NCI-H748 (cell line): ENCODE measurements around the gene NAALADL2.
"Not testable (repeated sequence)": the region's sequence is repeated elsewhere in the genome, so short reads cannot be mapped to it uniquely, and the experiment has no call there.

Source experiments
- DNase-seq: peaks from one replicate; lab custom pipeline; 2025; ENCODE audit not compliant: unreplicated experiment; lab: John Stamatoyannopoulos, UW

NAALADL2 gene

GRCh38 chr3:175528693-175529092, 669.6 kb downstream of the NAALADL2 start:
- not testable (repeated sequence) for DNase-seq

GRCh38 chr3:175535351-175535750, 676.2 kb downstream of the NAALADL2 start:
- DNase-seq, result no peak

GRCh38 chr3:175546115-175546514, 687.0 kb downstream of the NAALADL2 start:
- no peak for DNase-seq

GRCh38 chr3:175552929-175553328, 693.8 kb downstream of the NAALADL2 start:
- DNase-seq, result no peak

- no peak for DNase-seq
Observed at GRCh38 chr3:175554801-175555200, 695.7 kb downstream of the NAALADL2 start.

GRCh38 chr3:175558261-175558660, 699.1 kb downstream of the NAALADL2 start:
- DNase-seq, result no peak

GRCh38 chr3:175564363-175564762, 705.2 kb downstream of the NAALADL2 start:
- DNase-seq, result no peak

- no peak for DNase-seq
Observed at GRCh38 chr3:175571096-175571495, 712.0 kb downstream of the NAALADL2 start.

- no peak for DNase-seq
Observed at GRCh38 chr3:175573226-175573625, 714.1 kb downstream of the NAALADL2 start.

- no peak for DNase-seq
Observed at GRCh38 chr3:175580318-175580717, 721.2 kb downstream of the NAALADL2 start.

GRCh38 chr3:175585898-175586297, 726.8 kb downstream of the NAALADL2 start:
- no peak for DNase-seq

- DNase-seq, result peak; percentile 5
Observed at GRCh38 chr3:175590745-175591144, 731.6 kb downstream of the NAALADL2 start.

- DNase-seq, result no peak
Observed at GRCh38 chr3:175591375-175591774, 732.2 kb downstream of the NAALADL2 start.

GRCh38 chr3:175593331-175593730, 734.2 kb downstream of the NAALADL2 start:
- no peak for DNase-seq

- no peak for DNase-seq
Observed at GRCh38 chr3:175598740-175599139, 739.6 kb downstream of the NAALADL2 start.

- DNase-seq, result no peak
Observed at GRCh38 chr3:175601521-175601920, 742.4 kb downstream of the NAALADL2 start.

GRCh38 chr3:175605851-175606250, 746.7 kb downstream of the NAALADL2 start:
- no peak for DNase-seq

- DNase-seq, result peak; percentile 85
Observed at GRCh38 chr3:175606650-175607318, 747.6 kb downstream of the NAALADL2 start.

- DNase-seq, result peak; percentile 70
Observed at GRCh38 chr3:175608356-175608755, 749.2 kb downstream of the NAALADL2 start.

GRCh38 chr3:175608911-175609310, 749.8 kb downstream of the NAALADL2 start:
- peak; percentile 73 for DNase-seq

GRCh38 chr3:175612487-175613196, 753.5 kb downstream of the NAALADL2 start:
- no peak for DNase-seq

GRCh38 chr3:175614107-175614506, 755.0 kb downstream of the NAALADL2 start:
- DNase-seq, result not testable (repeated sequence)

GRCh38 chr3:175617247-175617646, 758.1 kb downstream of the NAALADL2 start:
- no peak for DNase-seq
